ENCODE results near the gene PARD6G.

Gene PARD6G

DNA sequence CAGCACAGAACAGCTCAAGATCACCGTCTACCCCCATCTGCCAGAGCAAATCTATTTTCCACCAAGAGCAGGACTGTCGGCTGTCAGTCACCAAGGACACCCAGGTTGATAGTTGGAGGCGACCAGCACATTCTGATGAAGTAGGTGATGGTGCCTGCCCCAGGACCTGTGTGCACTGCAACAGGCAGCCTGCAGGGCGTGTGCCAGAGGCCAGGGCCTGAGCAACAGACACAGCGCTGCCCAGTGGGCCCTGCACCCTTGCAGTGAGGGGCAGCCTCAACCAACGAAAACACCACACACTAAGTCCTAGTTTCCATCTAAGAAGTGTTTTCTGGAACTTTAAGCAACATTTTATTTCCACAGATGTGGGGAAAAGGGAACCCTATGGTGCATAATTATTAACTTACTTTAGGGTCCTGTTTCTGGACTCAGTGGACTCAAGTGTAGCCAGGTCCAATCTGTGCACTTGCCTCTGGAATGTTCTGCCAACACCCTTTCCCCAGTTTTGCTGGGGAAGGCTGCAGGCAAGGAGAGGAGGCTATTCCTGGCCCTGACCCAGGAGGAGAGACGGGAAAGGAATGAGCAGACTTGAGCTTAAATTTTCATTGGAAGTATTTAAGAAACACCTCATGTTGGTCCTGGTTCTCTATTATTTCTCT is 76.8 kb downstream of the PARD6G start:
- no peak overlapping the region for H3K4me2 ChIP-seq (ENCODE audit: low read length, poor library complexity, severe bottlenecking)
- no peaks in the 10 kb centered on the region for H3K9me3 ChIP-seq (ENCODE audit: control insufficient read depth, low read length)
- H3K18ac ChIP-seq (ENCODE audit: low read depth in 1 of 2, low read length in 2 of 2), result no peak overlapping the region
- no peak overlapping the region for H4K91ac ChIP-seq (ENCODE audit: low read length)
- H3K27ac ChIP-seq (ENCODE audit: low read length, poor library complexity, severe bottlenecking), result no peak overlapping the region
- no peak overlapping the region for H2AFZ ChIP-seq (ENCODE audit: low read depth, low read length)
- H2AK5ac ChIP-seq (ENCODE audit: low read length, severe bottlenecking), result no peak overlapping the region
- DNase-seq, result no peak
- no peak overlapping the region for H4K8ac ChIP-seq (ENCODE audit: low read length)
- peaks cover 8% of the 10 kb centered on the region for H3K4me1 ChIP-seq (ENCODE audit: control insufficient read depth, insufficient read depth, low read depth, low read length)
- peak overlapping the region in 1 of 2 experiments; percentile 66 for H3K4me3 ChIP-seq (ENCODE audit: insufficient read depth in 1 of 2, low read depth in 1 of 2, low read length in 2 of 2)
- no peak overlapping the region for H3K4ac ChIP-seq (ENCODE audit: low read depth in 1 of 2, low read length in 2 of 2)
- H2BK12ac ChIP-seq (ENCODE audit: low read length in 2 of 2), result no peak overlapping the region
- H3K27me3 ChIP-seq (ENCODE audit: control insufficient read depth in 1 of 2, insufficient read depth in 1 of 2, low read length in 2 of 2), result peaks cover 0 to 18% of the 10 kb centered on the region in 2 experiments
- WGBS, result 86% methylated on average over 4 of the region's 7 CpGs
- no peak overlapping the region for H2BK5ac ChIP-seq (ENCODE audit: low read depth, low read length, poor library complexity, severe bottlenecking)
- no peak overlapping the region for H2BK15ac ChIP-seq (ENCODE audit: low read depth, poor library complexity, severe bottlenecking)
- no peaks in the 10 kb centered on the region for H3K79me1 ChIP-seq (replicated peaks; ENCODE audit: low read length, poor library complexity, severe bottlenecking)
- no peak overlapping the region for H3K23ac ChIP-seq (ENCODE audit: low read length in 2 of 2)
- H3K14ac ChIP-seq (ENCODE audit: low read length in 2 of 2), result no peak overlapping the region
- no peak overlapping the region for H2BK120ac ChIP-seq (ENCODE audit: low read depth, low read length)
- peak overlapping the region; percentile 75 for H3K9ac ChIP-seq (ENCODE audit: low read length)
- H3K36me3 ChIP-seq (ENCODE audit: control insufficient read depth in 1 of 2, insufficient read depth in 2 of 2, low read depth in 1 of 2, low read length in 2 of 2), result peaks cover 0 to 3% of the 10 kb centered on the region in 2 experiments

DNA sequence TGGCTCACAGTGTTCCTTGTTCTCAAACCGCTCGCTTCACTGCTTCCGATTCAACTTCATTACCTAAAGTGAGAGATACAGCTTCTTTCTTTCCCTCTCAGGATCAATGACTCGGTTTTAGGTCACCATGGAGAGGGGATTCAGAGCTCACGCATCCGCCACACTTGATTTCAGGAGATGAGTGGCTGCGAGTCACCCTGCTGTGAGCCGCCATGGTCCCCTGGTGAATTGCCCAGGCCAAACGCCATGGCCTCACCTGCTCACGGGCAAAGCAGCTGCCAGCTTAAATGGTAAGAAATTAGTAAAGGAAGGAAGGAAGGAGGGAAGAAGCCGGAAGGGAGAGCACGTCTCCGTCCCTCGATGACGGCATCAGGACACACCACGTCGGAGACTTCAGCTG is 77.7 kb downstream of the PARD6G start:
- WGBS, result 91% methylated on average over 17 of the region's 17 CpGs
- H3K27me3 ChIP-seq (ENCODE audit: control insufficient read depth in 1 of 2, insufficient read depth in 1 of 2, low read length in 2 of 2), result peaks cover 0 to 14% of the 10 kb centered on the region in 2 experiments

DNA sequence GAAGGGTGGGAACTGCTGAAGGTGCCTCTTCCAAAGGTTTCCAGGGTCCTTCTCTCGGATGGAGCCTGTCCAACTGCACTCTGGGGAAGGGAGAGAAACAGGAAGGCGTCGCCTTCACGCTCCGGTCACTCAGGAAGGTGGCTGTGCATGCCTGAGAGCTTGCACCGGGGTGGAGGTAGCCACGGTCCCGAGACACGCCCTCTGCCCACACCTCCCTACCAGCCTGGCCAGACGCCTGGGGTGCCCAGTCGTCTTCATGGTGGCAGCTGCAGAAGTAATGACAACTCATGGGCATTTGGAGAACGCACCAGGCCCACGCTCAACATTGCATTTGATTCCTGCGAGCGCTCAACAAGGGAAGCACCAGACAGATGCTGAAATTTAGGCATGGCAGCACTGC is 78.3 kb downstream of the PARD6G start:
- Histone ChIP-seq H3K4me3 (ENCODE audit: insufficient read depth in 1 of 2, low read depth in 1 of 2, low read length in 2 of 2) (no peak overlapping the region), H2BK12ac (ENCODE audit: low read length in 2 of 2) (no peak overlapping the region), H3K4me1 (ENCODE audit: control insufficient read depth, insufficient read depth, low read depth, low read length) (peaks cover 6% of the 10 kb centered on the region), H3K27me3 (ENCODE audit: control insufficient read depth in 1 of 2, insufficient read depth in 1 of 2, low read length in 2 of 2) (peaks cover 0 to 13% of the 10 kb centered on the region in 2 experiments), H2AFZ (ENCODE audit: low read depth, low read length) (no peak overlapping the region), H3K4ac (ENCODE audit: low read depth in 1 of 2, low read length in 2 of 2) (no peak overlapping the region), H3K4me2 (ENCODE audit: low read length, poor library complexity, severe bottlenecking) (no peak overlapping the region), H3K9ac (ENCODE audit: low read length) (no peak overlapping the region), H4K91ac (ENCODE audit: low read length) (no peak overlapping the region), H3K18ac (ENCODE audit: low read depth in 1 of 2, low read length in 2 of 2) (no peak overlapping the region), H2AK5ac (ENCODE audit: low read length, severe bottlenecking) (no peak overlapping the region), H2BK5ac (ENCODE audit: low read depth, low read length, poor library complexity, severe bottlenecking) (no peak overlapping the region), H3K9me3 (ENCODE audit: control insufficient read depth, low read length) (peaks cover 12% of the 10 kb centered on the region), H3K14ac (ENCODE audit: low read length in 2 of 2) (no peak overlapping the region), H3K23ac (ENCODE audit: low read length in 2 of 2) (peak overlapping the region in 1 of 2 experiments; percentile 6), H2BK15ac (ENCODE audit: low read depth, poor library complexity, severe bottlenecking) (no peak overlapping the region), H3K79me1 (replicated peaks; ENCODE audit: low read length, poor library complexity, severe bottlenecking) (peaks cover under 1% of the 10 kb centered on the region), H4K8ac (ENCODE audit: low read length) (no peak overlapping the region), H2BK120ac (ENCODE audit: low read depth, low read length) (no peak overlapping the region), H3K27ac (ENCODE audit: low read length, poor library complexity, severe bottlenecking) (no peak overlapping the region), H3K36me3 (ENCODE audit: control insufficient read depth in 1 of 2, insufficient read depth in 2 of 2, low read depth in 1 of 2, low read length in 2 of 2) (peaks cover 0 to 3% of the 10 kb centered on the region in 2 experiments)
- WGBS, result 94% methylated on average over 15 of the region's 15 CpGs
- no peak for DNase-seq

More for the DNA sequence above, 77.7 kb downstream of the PARD6G start:
- Histone ChIP-seq H3K18ac (ENCODE audit: low read depth in 1 of 2, low read length in 2 of 2) (no peak overlapping the region), H4K8ac (ENCODE audit: low read length) (no peak overlapping the region), H3K36me3 (ENCODE audit: control insufficient read depth in 1 of 2, insufficient read depth in 2 of 2, low read depth in 1 of 2, low read length in 2 of 2) (peaks cover 0 to 3% of the 10 kb centered on the region in 2 experiments), H3K4ac (ENCODE audit: low read depth in 1 of 2, low read length in 2 of 2) (no peak overlapping the region), H2BK15ac (ENCODE audit: low read depth, poor library complexity, severe bottlenecking) (no peak overlapping the region), H2AK5ac (ENCODE audit: low read length, severe bottlenecking) (no peak overlapping the region), H3K4me2 (ENCODE audit: low read length, poor library complexity, severe bottlenecking) (no peak overlapping the region), H3K9me3 (ENCODE audit: control insufficient read depth, low read length) (peaks cover 6% of the 10 kb centered on the region), H3K4me1 (ENCODE audit: control insufficient read depth, insufficient read depth, low read depth, low read length) (peaks cover 6% of the 10 kb centered on the region), H2BK12ac (ENCODE audit: low read length in 2 of 2) (no peak overlapping the region), H3K23ac (ENCODE audit: low read length in 2 of 2) (no peak overlapping the region), H3K79me1 (replicated peaks; ENCODE audit: low read length, poor library complexity, severe bottlenecking) (no peaks in the 10 kb centered on the region), H2BK120ac (ENCODE audit: low read depth, low read length) (no peak overlapping the region), H3K9ac (ENCODE audit: low read length) (no peak overlapping the region), H3K27ac (ENCODE audit: low read length, poor library complexity, severe bottlenecking) (no peak overlapping the region), H2BK5ac (ENCODE audit: low read depth, low read length, poor library complexity, severe bottlenecking) (no peak overlapping the region), H3K14ac (ENCODE audit: low read length in 2 of 2) (no peak overlapping the region), H3K4me3 (ENCODE audit: insufficient read depth in 1 of 2, low read depth in 1 of 2, low read length in 2 of 2) (no peak overlapping the region), H2AFZ (ENCODE audit: low read depth, low read length) (no peak overlapping the region), H4K91ac (ENCODE audit: low read length) (no peak overlapping the region)
- DNase-seq, result no peak

DNA sequence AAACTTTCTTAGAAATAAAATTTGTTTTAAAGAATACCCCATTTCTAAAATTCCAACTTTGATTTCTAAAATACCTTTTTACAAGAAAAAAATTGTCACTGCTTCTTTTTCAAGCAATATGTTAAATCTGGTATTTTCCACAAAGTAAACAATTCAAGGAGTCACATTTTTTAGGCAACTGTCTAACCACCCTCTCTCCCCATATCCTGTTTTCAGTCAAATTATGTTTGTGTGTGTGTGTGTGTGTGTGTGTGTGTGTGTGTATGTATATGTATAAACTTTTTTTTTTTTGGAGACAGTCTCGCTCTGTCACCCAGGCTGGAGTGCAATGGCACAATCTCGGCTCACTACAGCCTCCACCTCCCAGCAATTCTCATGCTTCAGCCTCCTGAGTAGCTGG is 79.0 kb downstream of the PARD6G start:
- Histone ChIP-seq H3K14ac (ENCODE audit: low read length in 2 of 2) (no peak overlapping the region), H3K36me3 (ENCODE audit: control insufficient read depth in 1 of 2, insufficient read depth in 2 of 2, low read depth in 1 of 2, low read length in 2 of 2) (peaks cover 0 to 5% of the 10 kb centered on the region in 2 experiments), H2BK15ac (ENCODE audit: low read depth, poor library complexity, severe bottlenecking) (no peak overlapping the region), H2BK5ac (ENCODE audit: low read depth, low read length, poor library complexity, severe bottlenecking) (no peak overlapping the region), H2AK5ac (ENCODE audit: low read length, severe bottlenecking) (no peak overlapping the region), H3K27ac (ENCODE audit: low read length, poor library complexity, severe bottlenecking) (no peak overlapping the region), H3K9me3 (ENCODE audit: control insufficient read depth, low read length) (peaks cover 14% of the 10 kb centered on the region), H3K23ac (ENCODE audit: low read length in 2 of 2) (no peak overlapping the region), H2BK12ac (ENCODE audit: low read length in 2 of 2) (no peak overlapping the region), H4K8ac (ENCODE audit: low read length) (no peak overlapping the region), H2BK120ac (ENCODE audit: low read depth, low read length) (no peak overlapping the region), H3K79me1 (replicated peaks; ENCODE audit: low read length, poor library complexity, severe bottlenecking) (peaks cover 2% of the 10 kb centered on the region), H4K91ac (ENCODE audit: low read length) (no peak overlapping the region), H3K18ac (ENCODE audit: low read depth in 1 of 2, low read length in 2 of 2) (no peak overlapping the region), H3K4me3 (ENCODE audit: insufficient read depth in 1 of 2, low read depth in 1 of 2, low read length in 2 of 2) (no peak overlapping the region), H3K4me1 (ENCODE audit: control insufficient read depth, insufficient read depth, low read depth, low read length) (peaks cover 6% of the 10 kb centered on the region), H3K4ac (ENCODE audit: low read depth in 1 of 2, low read length in 2 of 2) (no peak overlapping the region), H3K4me2 (ENCODE audit: low read length, poor library complexity, severe bottlenecking) (no peak overlapping the region), H3K27me3 (ENCODE audit: control insufficient read depth in 1 of 2, insufficient read depth in 1 of 2, low read length in 2 of 2) (peaks cover 0 to 9% of the 10 kb centered on the region in 2 experiments), H3K9ac (ENCODE audit: low read length) (no peak overlapping the region), H2AFZ (ENCODE audit: low read depth, low read length) (no peak overlapping the region)
- no peak for DNase-seq
- 85% methylated on average over 2 of the region's 2 CpGs for WGBS
